ENCODE data around the gene PRDM12.

Gene PRDM12

GRCh38 chr9:130636648-130637020, 27.8 kb upstream of the PRDM12 start:
- DNase-seq: no peak

GRCh38 chr9:130638284-130639123, 25.9 kb upstream of the PRDM12 start:
- DNase-seq: no peak

GRCh38 chr9:130639124-130639765, 25.1 kb upstream of the PRDM12 start:
- no peak for DNase-seq

- DNase-seq: no peak
Measured at GRCh38 chr9:130639866-130640555, 24.4 kb upstream of the PRDM12 start.

- DNase-seq: no peak
Measured at GRCh38 chr9:130640681-130641080, 23.7 kb upstream of the PRDM12 start.

GRCh38 chr9:130642926-130643325, 21.5 kb upstream of the PRDM12 start:
- no peak for DNase-seq

- no peak for DNase-seq
Measured at GRCh38 chr9:130651221-130651620, 13.2 kb upstream of the PRDM12 start.

- no peak for DNase-seq
Measured at GRCh38 chr9:130651752-130652151, 12.6 kb upstream of the PRDM12 start.

GRCh38 chr9:130654879-130655278, 9.5 kb upstream of the PRDM12 start:
- DNase-seq: no peak

GRCh38 chr9:130658893-130659698, 5.3 kb upstream of the PRDM12 start:
- no peak for DNase-seq

GRCh38 chr9:130659699-130660248, 4.6 kb upstream of the PRDM12 start:
- DNase-seq: no peak

GRCh38 chr9:130660326-130660682, 4.1 kb upstream of the PRDM12 start:
- no peak for DNase-seq

- no peak for DNase-seq
Measured at GRCh38 chr9:130660683-130661450, 3.5 kb upstream of the PRDM12 start.

- no peak for DNase-seq
Measured at GRCh38 chr9:130661451-130662098, 2.8 kb upstream of the PRDM12 start.

- no peak for DNase-seq
Measured at GRCh38 chr9:130662099-130662969, 2.1 kb upstream of the PRDM12 start.

GRCh38 chr9:130662970-130663257, 1.5 kb upstream of the PRDM12 start:
- no peak for DNase-seq

GRCh38 chr9:130663258-130663976, 977 bp upstream of the PRDM12 start:
- DNase-seq: no peak

- DNase-seq: no peak
Measured at GRCh38 chr9:130663977-130664250, 480 bp upstream of the PRDM12 start.

GRCh38 chr9:130665029-130665430, 636 bp downstream of the PRDM12 start:
- DNase-seq: no peak
